Heart right ventricle (tissue), 16 donors: Measurements from ENCODE around the gene PPP1R26. TPM values are rescaled to one million over a fixed set of nuclear protein-coding genes. Genes with fewer than 3 reads are reported as not detected.
"Not testable (repeated sequence)": the region's sequence is repeated elsewhere in the genome, so short reads cannot be mapped to it uniquely, and the experiment has no call there.

Experiments
- ATAC-seq, 8 donors: fragments of 200-7000 bp; cut with Tn5 transposase; one replicate each; pipeline ENCODE4 v1.9.1; 2020; ENCODE audit warnings: mild to moderate bottlenecking in 8 of 8, moderate library complexity in 8 of 8, moderate number of reproducible peaks in 1 of 8
- DNase-seq, 2 donors: peaks; one replicate each; pipeline ENCODE4 v3.0.0-alpha.2; 2020
- H3K27ac ChIP-seq, 10 donors: fragments of 200-600 bp; sonication (generic) in 2 of 10; one replicate each; pipeline versions ENCODE4 v1.5.0 to v1.8.0; 2020 to 2022; ENCODE audit warnings: mild to moderate bottlenecking in 3 of 10
- H3K27me3 ChIP-seq, 7 donors: fragments of 200-600 bp; one replicate each; pipeline ENCODE4 v1.8.0; 2021 to 2022; ENCODE audit warnings: mild to moderate bottlenecking in 2 of 7
- H3K36me3 ChIP-seq, 9 donors: fragments of 200-600 bp; sonication (generic) in 1 of 9; one replicate each; pipeline versions ENCODE4 v1.5.0 to v1.8.0; 2020 to 2022; ENCODE audit warnings: mild to moderate bottlenecking in 2 of 9
- H3K4me1 ChIP-seq, 9 donors: fragments of 200-600 bp; sonication (generic) in 1 of 9; one replicate each; pipeline versions ENCODE4 v1.5.0 to v1.8.0; 2020 to 2022; ENCODE audit warnings: mild to moderate bottlenecking in 4 of 9
- H3K4me3 ChIP-seq, 10 donors: fragments of 200-600 bp; sonication (generic) in 2 of 10; one replicate each; pipeline versions ENCODE4 v1.5.0 to v1.8.0; 2020 to 2022; ENCODE audit warnings: mild to moderate bottlenecking in 7 of 10, moderate library complexity in 2 of 10
- H3K9me3 ChIP-seq, 11 donors: fragments of 200-600 bp in 10 of 11; sonication (generic) in 2 of 11; one replicate each; pipeline versions ENCODE4 v1.5.0 to v1.8.0; 2013 to 2022; ENCODE audit warnings: mild to moderate bottlenecking in 2 of 11, control low read depth in 1 of 11, moderate library complexity in 1 of 11
- CTCF ChIP-seq, 9 donors: fragments of 200-600 bp; sonication (generic) in 2 of 9; IDR thresholded peaks; one replicate each; pipeline versions ENCODE4 v1.5.0 to v1.8.0; 2021 to 2022; ENCODE audit warnings: antibody characterized with exemption in 9 of 9, mild to moderate bottlenecking in 5 of 9, moderate library complexity in 1 of 9
- WGBS, 2 donors: extraction: QIAGEN DNeasy Blood & Tissue Kit; methylation state at CpG; one replicate each; pipeline ENCODE4 v1.1.7; 2013; ENCODE audit warnings: inconsistent platforms in 1 of 2; 5-methylcytosine and 5-hydroxymethylcytosine counted together
- intact Hi-C, 10 donors: fragments of 100-400 bp; cut with DNase I; formaldehyde crosslinking; loops; one replicate each; pipeline versions ENCODE4 v1.11.1 to v1.14.2; 2022
- polyA plus RNA-seq, 2 donors: library from polyadenylated mRNA; stranded (reverse); fragments of 200-250 nt; gene quantifications; one replicate each; pipeline ENCODE4 v1.2.3, GENCODE V29; 2013
- total RNA-seq, 10 donors: library from RNA; stranded (reverse); fragmentation: NEBNext Ultra II Directional in 3 of 10; extraction: Animal tissue kit (Norgen Biotek cat#: 25700) in 3 of 10; gene quantifications; one replicate each; pipeline versions ENCODE4 v1.2.1 to v1.2.4, GENCODE V29; 2021 to 2023
- donor health status: Arrhythmogenic right ventricular cardiomyopathy.
- donor health status: ischemic (EF 13 %, LVEDD 7.1; RV severe dilation, severe dysfunction).
- donor health status: healthy with polysubstance abuse.
- donor health status: DM: no; HTN: yes; CAD: no.
- donor health status: DM: no; HTN: no; CAD: no.
- donor health status: ischemic (EF 25% LVEDD 6.9; RV normal size, moderate dysfunction).
- donor health status: ischemic (EF 25% LVEDD 5.7; RV mildly dilated, moderate dysfunction).
- donor health status: healthy.
- donor health status: DM: yes; HTN: yes; CAD: no.
- donor health status: Ischemic cardiomyopathy.
- donor health status: ischemic (EF 35%, LVEDD 5.7; RV mildly dilated, moderate dysfunction).
- donor health status: nonischemic (EF 11% LVEDD 7.7; RV severe dilation, severe dysfunction).
- donor health status: DM: yes; HTN: yes; CAD: no.
- donor health status: PGD.
- donor health status: ischemic (EF 29% LVEDD 5.4; RV normal size, mild dysfunction).
- donor health status: nonischemic (EF 23%, LVEDD 6.1; RV moderate dilation, normal function).

The PPP1R26 gene
- total and polyA plus RNA-seq, 12 donors, result 7.5 to 26.7 (median 20.6) TPM

GRCh38 chr9:135526730-135527571 lies 47.4 kb downstream of the PPP1R26 start:
- Histone ChIP-seq H3K4me3 (no peak overlapping the region), H3K4me1 (no peaks in the 10 kb centered on the region), H3K36me3 (no peaks in the 10 kb centered on the region), H3K27me3 (peaks cover 0 to 40% (median 23%) of the 10 kb centered on the region in 7 donors), H3K27ac (no peak overlapping the region), H3K9me3 (peaks cover 0 to 9% (median 0%) of the 10 kb centered on the region in 11 donors)
- intact Hi-C loops, result no loop called here
- DNase-seq, result no peak
- peak in 1 of 8 donors; percentile 23 for ATAC-seq
- TF ChIP-seq CTCF (IDR thresholded peaks at IDR 0.05), result no peak
- WGBS, 2 donors, result 68 to 69% methylated on average over 30 of the region's 30 CpGs

DNA sequence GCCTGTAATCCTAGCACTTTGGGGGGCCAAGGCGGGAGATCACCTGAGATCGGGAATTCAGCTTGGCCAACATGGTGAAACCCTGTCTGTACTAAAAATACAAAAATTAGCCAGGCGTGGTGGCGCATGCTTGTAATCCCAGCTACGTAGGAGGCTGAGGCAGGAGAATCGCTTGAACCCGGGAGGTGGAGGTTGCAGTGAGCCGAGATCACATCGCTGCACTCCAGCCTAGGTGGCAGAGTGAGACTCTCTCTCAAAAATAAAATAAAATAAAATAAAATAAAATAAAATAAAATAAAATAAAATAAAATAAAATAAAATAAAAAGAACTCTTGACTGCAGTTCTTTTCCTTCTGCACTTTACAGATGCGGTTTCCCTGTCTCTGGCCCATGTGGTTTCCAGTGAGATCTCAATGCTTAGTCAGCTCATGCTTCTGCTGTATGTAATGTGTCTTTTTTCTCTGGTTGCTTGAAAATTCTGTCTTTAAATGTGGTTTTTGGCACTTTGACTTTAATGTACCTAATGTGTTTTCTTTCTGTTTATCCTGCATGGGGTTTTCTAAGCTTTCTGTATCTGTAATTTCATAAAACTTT lies 49.4 kb downstream of the PPP1R26 start:
- WGBS, 2 donors, result 96 to 97% methylated on average over 10 of the region's 10 CpGs
- H3K4me1 ChIP-seq, H3K9me3 ChIP-seq, H3K27ac ChIP-seq, H3K4me3 ChIP-seq, intact Hi-C loops, H3K36me3 ChIP-seq, ATAC-seq, DNase-seq: not testable (repeated sequence)
- H3K27me3 ChIP-seq, result peaks cover 0 to 31% (median 14%) of the 10 kb centered on the region in 7 donors

DNA sequence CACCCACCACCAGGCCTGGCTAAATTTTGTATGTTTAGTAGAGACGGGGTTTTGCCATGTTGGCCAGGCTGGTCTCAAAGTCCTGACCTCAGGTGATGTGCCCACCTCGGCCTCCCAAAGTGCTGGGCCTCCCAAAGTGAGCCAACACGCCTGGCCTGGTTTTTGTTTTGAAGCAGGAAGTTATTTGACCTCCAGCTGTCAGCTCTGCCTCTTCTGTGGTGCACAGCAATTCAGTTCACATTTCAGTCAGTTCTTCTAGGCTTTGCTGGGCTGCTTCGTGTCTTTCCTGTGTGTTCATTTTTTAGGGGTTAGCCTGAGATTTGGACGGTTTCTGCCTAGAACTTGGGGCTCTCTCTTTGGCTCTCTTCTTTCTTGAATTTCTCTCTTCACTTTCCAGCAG lies 50.6 kb downstream of the PPP1R26 start:
- Histone ChIP-seq H3K27me3 (peaks cover 0 to 18% (median 5%) of the 10 kb centered on the region in 7 donors), H3K4me1 (peaks cover 0 to 3% (median 0%) of the 10 kb centered on the region in 9 donors), H3K4me3 (no peak overlapping the region), H3K36me3 (no peaks in the 10 kb centered on the region), H3K27ac (no peak overlapping the region), H3K9me3 (peaks cover 0 to 9% (median 0%) of the 10 kb centered on the region in 11 donors)
- DNase-seq (no peak), ATAC-seq (no peak)
- intact Hi-C loops, result no loop called here
- no peak for TF ChIP-seq CTCF (IDR thresholded peaks at IDR 0.05)
- 79 to 88% methylated on average over 5 of the region's 5 CpGs for WGBS, 2 donors

DNA sequence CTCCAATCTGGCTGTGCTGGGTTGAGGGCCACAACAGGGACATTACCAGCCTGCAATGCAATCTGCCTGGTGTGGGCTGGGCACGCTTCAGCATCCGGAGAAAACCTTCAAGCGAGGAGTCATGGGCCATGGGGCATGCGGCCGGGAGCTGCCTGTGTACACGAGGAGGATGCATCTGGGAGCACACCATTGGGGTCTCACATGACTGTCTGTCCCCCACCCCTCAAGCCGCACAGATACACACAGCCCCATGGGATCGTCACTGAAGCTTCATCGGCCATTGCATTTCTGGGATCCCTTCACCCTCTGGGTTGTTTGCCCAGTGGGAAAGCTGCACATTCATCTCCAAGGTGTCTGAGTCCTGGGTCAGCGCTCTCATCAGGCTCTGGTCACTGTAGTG lies 51.5 kb downstream of the PPP1R26 start:
- intact Hi-C loops, result no loop called here
- Histone ChIP-seq H3K27ac (no peak overlapping the region), H3K36me3 (no peaks in the 10 kb centered on the region), H3K27me3 (peaks cover 0 to 13% (median 5%) of the 10 kb centered on the region in 7 donors), H3K9me3 (peaks cover 0 to 9% (median 0%) of the 10 kb centered on the region in 11 donors), H3K4me1 (peaks cover 0 to 3% (median 0%) of the 10 kb centered on the region in 9 donors), H3K4me3 (no peak overlapping the region)
- WGBS, 2 donors, result 94 to 95% methylated on average over 10 of the region's 10 CpGs
- no peak for DNase-seq
- no peak for TF ChIP-seq CTCF (IDR thresholded peaks at IDR 0.05)
- ATAC-seq, result no peak
